ENCODE results near the gene P4HTM.

Gene P4HTM

DNA sequence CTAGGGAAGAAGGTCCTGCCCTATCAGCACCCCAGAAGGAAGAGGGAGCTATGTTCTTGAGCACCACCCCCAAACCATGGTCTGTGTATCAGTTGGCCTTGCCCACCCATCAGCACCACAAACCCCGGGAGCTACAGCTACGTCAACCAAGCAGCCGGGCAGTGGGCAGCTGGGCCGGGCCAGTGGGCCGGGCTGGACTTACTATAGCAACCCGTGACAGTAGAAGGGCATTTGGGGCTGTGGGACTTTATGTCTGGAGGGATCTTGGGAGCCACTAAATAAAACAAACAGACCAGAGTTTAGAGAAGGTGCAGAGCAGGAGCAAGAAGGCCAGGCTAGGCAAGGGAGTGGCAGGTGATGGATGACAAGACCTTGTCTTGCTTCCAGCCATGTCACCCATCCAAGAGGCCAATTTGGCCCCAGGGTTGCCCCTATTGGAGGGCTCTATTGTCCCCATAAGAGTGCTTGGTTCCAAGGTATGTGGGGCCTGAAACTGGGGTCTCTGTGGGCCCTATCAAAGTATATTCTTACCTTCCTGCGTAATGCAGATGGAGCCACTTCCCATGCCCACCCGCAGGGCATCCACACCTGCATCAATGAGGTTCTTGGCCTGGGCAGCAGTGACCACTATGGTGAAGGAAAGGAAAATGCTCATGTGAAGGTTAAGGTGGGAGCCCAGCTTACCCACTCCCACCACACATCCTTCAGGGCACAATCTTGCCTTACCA, 35.9 kb downstream of the P4HTM start:
- no peak for DNase-seq

DNA sequence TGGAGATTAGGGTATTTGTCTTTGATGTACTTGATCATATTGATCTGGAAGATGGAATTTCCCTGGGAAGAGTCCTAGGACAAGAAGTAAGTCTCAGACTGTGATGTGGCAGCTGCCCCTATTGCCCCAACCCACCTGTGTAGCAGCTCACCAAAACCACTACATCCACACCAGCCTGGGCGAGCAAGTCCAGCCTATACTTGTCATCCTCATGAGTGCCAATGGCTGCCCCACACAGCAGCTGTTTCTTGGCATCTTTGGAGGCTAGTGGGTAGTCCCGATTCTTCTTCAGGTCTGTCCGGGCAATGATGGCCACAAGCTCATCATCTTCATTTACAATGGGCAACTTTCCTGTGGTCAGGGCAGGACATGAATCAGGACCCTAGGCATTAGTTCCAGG, 36.5 kb downstream of the P4HTM start:
- DNase-seq: no peak

DNA sequence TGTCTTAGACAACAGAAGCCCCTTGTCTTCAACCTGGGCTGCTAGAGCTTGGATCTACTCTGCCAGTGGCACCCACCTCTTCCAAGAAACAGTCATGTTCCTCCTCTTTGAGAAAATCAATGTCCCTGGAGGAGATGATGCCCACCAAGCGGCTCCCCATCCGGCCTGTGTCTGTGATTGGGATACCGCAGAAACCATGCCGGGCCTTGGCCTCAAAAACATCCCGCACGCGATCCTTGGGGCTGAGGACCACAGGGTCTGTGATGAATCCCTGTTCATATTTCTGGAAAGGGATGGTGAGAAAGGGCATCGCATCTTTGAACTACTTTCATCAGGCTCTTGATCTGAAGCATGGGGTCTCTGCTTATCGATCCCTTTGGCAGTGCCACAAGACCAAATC, 37.6 kb downstream of the P4HTM start:
- no peak for DNase-seq

DNA sequence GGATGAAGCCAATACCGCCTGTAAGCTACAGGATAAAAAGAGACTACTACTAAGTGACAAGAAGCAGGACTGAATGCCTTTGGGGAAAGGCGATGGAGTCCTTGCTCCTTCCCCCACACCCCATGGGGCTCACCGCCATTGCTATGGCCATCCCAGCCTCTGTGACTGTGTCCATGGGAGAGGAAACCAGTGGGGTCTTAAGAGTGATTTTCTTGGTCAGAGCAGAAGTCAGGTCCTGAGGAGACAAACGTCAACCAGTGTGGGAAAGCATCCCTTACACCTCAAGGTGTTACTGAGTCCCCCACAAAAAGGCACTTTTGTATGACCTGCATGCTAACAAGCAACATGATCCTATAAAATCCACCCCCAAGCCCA, 38.2 kb downstream of the P4HTM start:
- DNase-seq: no peak

DNA sequence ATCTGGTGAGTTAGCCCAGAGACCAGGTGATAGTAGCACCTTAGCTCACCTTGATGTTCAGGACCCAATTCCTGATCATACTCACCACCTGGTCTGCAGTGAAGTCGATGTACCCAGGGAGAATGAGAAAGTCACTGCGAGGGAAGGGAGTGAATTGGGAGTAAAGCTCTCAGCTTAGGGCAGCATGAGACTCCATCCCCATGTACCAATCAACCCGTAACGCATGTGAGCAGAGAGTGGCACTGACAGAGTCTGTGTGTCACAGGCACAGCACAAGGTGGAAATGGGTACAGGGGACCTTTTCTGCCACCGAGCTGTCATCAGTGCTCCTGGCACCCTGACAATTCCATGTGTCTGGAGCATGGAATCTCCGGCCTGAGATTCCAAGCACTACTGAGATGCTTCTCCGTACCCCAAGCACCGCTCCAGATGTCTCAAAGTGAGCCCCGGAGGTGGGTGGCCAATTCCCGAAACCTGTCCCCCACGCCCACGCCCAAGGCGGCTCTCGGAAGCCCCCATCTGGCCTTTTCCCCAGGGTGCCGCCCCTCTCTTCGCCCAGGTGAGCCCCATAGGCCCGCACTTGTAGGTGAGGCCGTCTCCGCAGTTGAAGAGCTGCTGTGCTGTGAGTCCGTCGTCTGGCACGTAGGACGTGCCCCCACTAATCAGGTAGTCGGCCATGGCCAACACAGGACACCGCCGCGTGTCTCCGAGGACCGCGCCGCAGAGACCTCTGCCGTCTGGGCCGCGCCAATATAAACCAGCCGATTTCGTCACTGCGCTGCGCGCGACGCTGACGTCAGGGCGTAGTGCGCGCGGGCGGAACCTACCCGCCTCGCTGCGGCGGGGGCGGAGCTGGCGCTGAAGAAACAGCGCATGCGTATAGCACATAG, 38.9 kb downstream of the P4HTM start, which contains the start of gene IMPDH2:
IMPDH2 (minus strand) TSS at position 726 of the 890 bp plus-strand sequence; CDS start at position 678, 48 bp downstream.
- peak; percentile 89 for DNase-seq

DNA sequence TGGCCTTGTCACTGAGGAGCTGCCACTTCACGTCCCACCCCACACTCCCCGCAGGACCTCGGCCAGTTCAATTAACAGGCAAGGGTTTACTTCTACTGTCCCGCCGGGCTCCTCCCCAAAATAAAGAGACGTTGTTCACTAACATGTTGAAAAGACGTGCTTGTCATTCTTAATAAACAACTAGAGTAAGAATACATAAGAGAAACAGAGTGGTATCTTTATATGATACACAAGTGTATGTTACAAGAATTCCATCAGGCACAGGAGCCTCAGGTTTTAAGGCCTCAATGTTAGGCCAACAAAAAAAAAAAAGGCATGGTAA, 39.5 kb downstream of the P4HTM start:
- DNase-seq: no peak

DNA sequence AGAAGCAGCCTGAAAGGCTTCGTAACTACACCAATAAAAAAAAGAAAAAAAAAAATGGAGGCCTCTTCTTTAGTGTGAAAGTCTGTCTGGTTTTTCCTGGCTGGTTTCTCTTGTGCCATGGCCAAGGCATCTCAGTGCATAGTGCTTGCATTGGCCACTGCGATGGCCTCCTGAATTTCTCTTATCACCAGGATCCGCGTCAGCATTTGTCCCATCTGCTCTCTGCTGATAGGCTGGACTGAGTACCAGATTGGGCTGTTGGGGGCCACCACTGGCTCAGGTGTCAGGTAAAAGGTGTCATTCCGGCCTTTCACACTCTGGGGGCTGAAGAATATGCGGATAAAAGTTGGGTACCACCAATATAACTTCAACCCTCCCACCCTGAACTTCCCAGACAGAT, 40.3 kb downstream of the P4HTM start:
- no peak for DNase-seq

DNA sequence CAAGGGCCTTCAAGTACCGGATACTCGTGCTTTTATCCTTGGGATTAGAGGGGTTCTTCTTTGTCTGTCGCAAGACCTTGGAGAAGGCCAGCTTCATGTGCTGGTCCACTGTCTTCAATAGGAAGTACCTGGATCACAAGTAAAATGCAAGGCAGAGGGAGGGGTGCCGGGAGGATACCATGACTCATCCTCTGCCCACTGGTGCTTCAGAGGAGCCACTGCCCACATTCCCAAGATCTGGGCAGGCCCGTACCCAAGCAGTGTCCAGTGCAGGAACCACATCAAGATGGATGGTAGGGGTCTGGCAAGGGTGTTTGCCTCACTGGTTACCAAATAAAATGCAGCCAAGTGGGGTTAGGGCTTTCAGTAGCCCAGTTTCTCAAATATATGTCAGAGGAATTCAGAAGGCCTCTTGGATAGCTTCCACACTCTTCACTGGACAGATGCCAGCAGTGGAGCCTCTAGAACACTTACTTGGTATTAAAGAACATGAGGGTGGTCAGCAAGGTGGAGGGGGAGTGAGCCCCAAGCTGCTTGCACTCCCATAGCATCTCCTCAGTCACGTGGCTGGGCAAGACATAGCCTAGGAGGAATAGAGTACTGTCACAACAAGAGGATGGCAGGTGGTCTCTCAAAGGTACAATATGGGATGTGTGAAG, 42.7 kb downstream of the P4HTM start:
- no peak for DNase-seq

DNA sequence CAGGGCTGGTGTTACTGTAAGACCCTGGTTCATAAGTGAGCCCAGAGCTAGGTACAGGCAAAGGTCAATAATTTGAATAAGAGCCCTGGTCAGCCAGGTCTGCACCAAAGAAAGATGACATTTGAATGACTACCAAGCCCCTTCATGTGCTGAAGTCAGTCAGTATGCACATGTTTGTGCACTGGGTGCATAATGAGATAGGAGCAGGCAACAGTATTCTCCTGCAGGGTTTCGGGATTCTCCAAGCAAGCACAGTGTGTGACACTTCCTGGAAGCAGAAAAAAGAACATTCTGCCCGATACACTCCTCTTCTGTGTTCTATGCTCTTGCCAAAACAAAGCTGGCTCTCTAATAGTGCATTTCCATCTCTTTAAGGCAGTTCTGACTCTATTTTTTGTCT, 44.6 kb downstream of the P4HTM start:
- no peak for DNase-seq

DNA sequence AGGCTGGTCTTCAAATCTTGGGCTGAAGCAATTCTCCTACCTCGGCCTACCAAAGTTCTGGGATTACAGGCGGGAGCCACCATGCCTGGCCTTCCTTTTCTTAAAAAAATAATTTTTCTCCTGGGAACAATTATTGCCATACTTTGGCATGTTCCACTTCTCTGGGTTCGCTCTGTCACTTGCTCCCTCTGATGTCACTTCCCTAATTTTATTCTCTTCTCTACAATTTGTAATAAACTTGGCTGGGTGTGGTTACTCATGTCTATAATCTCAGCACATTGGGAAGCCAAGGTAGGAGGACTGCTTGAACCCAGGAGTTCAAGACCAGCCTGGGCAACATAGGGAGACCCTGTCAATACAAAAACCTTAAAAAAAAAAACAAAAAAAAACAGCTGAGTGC, 45.2 kb downstream of the P4HTM start:
- no peak for DNase-seq

DNA sequence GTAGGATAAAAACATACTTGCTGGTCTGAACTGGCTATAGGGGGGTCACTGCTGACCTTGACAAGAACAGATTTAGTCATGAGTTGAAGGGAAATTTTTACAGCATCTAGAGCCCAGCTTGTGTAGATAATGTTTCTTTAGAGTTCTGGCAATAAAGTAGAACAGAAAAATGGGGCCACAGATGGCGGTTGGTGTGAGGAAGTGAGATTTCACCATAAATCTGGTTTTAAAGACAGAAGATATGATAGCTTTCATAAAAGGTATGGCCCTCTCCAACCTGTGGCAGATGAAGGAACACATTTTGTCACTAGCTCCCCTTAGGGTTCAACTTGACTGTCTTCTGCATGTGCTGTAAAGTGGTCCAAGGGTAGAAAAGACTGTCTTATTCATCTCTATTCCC, 63.5 kb downstream of the P4HTM start:
- DNase-seq: no peak

DNA sequence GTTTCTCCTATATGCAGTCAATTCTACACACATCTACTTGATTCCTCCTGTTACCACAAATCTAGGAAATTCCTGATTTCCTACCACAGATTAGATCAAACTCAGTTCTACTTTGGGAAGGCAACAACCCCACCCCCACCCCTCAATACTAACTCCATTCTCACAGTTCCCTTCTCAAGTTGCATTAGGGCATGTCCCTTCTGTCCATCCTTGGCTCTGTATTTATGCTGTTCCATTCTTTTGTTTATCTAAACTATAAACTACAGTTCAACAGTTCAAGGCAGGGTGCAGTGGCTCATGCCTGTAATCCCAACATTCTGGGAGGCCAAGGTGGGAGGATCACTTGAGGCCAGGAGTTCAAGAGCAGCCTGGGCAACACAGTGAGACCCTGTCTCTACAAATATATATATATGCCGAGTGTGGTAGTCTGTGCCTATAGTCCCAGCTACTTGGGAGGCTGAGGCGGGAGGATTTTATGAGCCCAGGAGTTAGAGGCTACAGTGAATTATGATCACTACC, 64.4 kb downstream of the P4HTM start:
- DNase-seq: no peak
